ENCODE results near the gene HOMER2.
"Not testable (repeated sequence)": the region's sequence is repeated elsewhere in the genome, so short reads cannot be mapped to it uniquely, and the experiment has no call there.

HOMER2 gene

GRCh38 chr15:82969353-82969752, 16.8 kb upstream of the HOMER2 start:
- Histone ChIP-seq H3K27ac (no peak overlapping the region), H3K4me3 (no peak overlapping the region)

DNA sequence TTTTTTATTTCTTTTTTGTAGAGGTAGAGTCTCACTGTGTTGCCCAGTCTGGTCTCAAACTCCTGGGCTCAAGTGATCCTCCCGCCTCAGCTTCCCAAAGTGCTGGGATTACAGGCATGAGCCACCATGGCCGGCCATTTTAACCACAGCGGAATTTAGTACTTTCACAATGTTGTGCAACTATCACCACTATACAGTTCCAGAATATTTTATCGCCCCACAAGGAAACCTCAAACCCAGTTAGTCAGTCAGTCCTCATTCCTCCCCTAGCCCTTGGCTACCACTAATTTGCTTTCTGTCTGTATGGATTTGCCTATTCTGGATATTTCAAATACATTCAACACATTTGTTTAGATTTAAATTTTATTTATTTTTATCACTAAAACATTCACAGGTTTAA, 15.5 kb upstream of the HOMER2 start:
- no peak overlapping the region for H3K27ac ChIP-seq
- H3K4me3 ChIP-seq: no peak overlapping the region

DNA sequence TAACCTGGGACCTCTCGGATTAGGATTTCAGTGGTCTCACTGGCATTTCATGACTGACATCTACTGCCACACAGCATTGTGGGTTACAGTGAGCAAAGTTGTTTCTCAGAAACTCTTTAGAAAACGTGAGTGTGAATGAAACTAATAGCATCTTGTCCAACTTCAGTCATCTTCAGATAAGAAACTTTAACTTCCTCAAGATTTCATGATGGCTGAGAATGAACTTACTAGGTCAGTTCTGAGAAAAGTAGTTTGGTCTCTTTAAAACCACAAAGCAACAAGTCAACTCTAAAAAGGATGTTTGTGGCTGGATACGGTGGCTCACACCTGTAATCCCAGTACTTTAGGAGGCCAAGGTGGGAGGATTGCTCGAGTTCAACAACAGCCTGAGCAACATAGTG, 14.2 kb upstream of the HOMER2 start:
- Histone ChIP-seq H3K27ac (no peak overlapping the region), H3K4me3 (no peak overlapping the region)

DNA sequence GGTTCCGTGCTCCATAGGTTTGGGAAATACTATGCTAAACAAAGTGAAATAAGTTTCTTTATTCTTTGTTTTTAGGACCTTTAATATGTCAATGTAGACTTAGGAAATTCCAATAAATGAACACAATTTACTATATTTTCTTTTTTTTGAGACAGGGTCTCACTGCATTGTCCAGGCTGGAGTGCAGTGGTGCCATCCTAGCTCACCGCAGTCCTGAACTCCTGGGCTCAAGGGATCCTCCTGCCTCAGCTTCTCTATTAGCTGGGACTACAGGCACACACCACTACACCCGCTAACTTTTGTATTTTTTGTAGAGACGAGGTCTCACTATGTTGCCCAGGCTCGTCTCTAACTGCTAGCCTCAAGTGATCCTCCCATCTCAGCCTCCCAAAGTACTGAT, 12.4 kb upstream of the HOMER2 start:
- Histone ChIP-seq H3K27ac (no peak overlapping the region), H3K4me3 (no peak overlapping the region)

GRCh38 chr15:82963471-82964341, 11.2 kb upstream of the HOMER2 start:
- H3K4me3 ChIP-seq: no peak overlapping the region
- H3K27ac ChIP-seq: peak overlapping the region in 1 of 21 experiments; percentile 8

- H3K4me3 ChIP-seq: no peak overlapping the region
- H3K27ac ChIP-seq: no peak overlapping the region
Observed at GRCh38 chr15:82960766-82961165, 8.2 kb upstream of the HOMER2 start.

DNA sequence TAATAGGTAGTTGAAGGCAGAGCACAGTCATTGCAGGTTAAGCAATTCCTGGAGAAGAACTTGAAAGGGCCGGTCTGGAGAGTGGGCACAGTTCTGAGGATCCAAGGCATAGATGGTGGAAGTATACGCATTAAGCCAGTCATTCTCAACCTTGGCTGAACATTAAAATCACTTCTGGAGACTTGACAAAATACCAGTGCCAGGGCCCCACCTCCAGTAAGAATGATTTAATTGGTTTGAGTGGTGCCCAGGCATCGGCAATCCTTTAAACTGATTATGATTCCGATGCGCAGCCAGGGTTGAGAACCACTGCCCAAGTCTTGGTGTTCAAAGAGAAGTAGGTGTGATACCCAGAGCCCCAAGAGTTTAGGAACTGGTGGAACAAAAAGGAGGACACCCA, 6.9 kb upstream of the HOMER2 start:
- Histone ChIP-seq H3K4me3 (no peak overlapping the region), H3K27ac (peak overlapping the region in 1 of 21 experiments; percentile 16)

DNA sequence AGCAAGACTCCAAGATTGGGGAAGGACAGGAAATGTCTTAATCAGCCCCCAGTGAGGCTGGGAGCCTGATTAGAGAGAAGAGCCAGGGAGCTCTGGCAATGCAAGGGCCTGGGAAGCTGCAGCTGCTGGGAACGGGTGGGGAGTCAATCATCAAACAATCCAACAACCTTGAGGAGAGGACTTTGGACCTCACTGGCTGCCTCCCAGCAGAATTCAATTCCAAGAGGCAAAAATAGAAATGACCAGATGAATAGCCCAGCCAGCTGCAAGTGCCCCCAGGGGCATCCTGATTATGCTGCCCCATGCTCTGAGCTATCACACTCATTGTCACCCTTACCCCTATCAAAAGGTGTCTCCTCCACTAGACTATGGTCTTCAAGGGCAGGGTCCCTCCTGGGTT, 6.1 kb upstream of the HOMER2 start:
- H3K4me3 ChIP-seq: no peak overlapping the region
- no peak overlapping the region for H3K27ac ChIP-seq

GRCh38 chr15:82951472-82952157, 905 bp downstream of the HOMER2 start:
- H3K4me3 ChIP-seq: peak overlapping the region; percentile 35 to 66 (median 50)
- peak overlapping the region in 17 of 21 experiments; percentile 8 to 85 (median 64) for H3K27ac ChIP-seq

GRCh38 chr15:82950746-82951370, 1.7 kb downstream of the HOMER2 start:
- peak overlapping the region in 2 of 21 experiments; percentile 6 to 34 for H3K27ac ChIP-seq

GRCh38 chr15:82950295-82950694, 2.2 kb downstream of the HOMER2 start:
- Histone ChIP-seq H3K27ac (peak overlapping the region in 1 of 21 experiments; percentile 34), H3K4me3 (no peak overlapping the region)

More at GRCh38 chr15:82950746-82951370, 1.7 kb downstream of the HOMER2 start:
- H3K4me3 ChIP-seq: peak overlapping the region in 1 of 7 experiments; percentile 42

DNA sequence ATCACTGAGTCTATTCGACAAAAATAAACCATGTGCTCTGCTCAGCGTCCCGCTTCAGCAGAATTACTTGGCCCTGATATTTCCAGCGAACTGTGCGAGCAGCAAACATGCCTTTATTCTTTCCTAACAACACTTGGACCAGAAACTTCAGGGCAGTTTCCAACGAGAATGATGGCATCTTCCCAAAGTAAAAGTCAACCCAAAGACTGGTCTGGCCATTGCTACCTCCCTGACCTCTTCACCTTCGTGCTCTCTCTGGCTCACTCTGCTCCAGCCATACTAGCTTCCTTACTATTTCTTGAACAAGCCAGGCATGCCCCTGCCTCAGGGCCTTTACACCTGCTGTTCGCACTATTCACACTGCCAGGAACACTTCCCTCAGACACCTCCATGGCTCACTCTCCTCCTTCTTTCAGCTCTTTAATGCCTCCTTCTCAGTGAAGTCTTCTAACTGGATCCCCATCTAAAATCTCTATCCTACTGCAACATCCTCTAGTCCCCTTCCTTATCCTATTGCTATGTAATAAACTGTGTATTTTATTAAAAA, 6.3 kb downstream of the HOMER2 start:
- no peak overlapping the region for H3K4me3 ChIP-seq

GRCh38 chr15:82945326-82945725, 7.2 kb downstream of the HOMER2 start:
- H3K27ac ChIP-seq: no peak overlapping the region

More for the DNA sequence above, 6.3 kb downstream of the HOMER2 start:
- no peak overlapping the region for H3K27ac ChIP-seq

GRCh38 chr15:82944821-82945220, 7.7 kb downstream of the HOMER2 start:
- Histone ChIP-seq H3K4me3 (no peak overlapping the region), H3K27ac (no peak overlapping the region)

More at GRCh38 chr15:82945326-82945725, 7.2 kb downstream of the HOMER2 start:
- no peak overlapping the region for H3K4me3 ChIP-seq

DNA sequence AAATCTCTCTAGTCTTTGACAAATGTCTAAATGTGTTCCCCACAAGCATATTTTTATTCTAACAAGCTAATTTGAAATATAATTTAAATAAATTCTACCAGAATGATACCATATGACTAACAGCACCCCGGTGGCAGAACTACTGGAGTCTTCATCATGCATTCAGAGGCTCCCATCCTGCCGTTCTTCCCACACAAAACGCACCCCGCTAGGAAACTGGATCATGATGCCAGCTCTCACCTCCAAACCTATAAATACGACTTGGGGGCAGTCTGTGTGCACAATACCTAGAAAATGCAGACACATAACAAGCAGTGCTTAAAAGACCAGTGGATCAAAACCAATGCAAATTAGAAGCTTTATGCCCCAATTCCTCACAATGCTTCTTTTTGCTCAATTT, 8.5 kb downstream of the HOMER2 start:
- Histone ChIP-seq H3K4me3 (no peak overlapping the region), H3K27ac (no peak overlapping the region)

DNA sequence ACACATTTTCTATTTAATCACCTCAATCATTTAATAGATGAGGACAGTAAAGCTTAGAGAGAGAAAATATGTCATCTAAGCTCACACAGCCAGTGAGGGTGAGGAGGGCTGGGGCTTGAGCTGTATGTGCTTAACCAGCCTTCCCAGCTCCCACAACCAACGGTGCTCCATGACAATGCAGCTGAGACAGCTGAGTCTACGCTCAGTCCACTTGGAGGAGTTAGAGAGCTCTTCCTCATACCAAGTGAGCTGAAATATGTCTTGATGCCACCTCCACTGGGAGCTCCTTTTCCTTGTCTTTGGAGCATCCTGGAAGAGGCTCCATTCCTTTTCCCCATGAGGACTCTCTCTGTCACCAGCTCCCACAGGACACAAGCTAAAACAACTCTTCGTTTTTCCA, 9.3 kb downstream of the HOMER2 start:
- H3K27ac ChIP-seq: peak overlapping the region in 1 of 21 experiments; percentile 54
- H3K4me3 ChIP-seq: no peak overlapping the region

DNA sequence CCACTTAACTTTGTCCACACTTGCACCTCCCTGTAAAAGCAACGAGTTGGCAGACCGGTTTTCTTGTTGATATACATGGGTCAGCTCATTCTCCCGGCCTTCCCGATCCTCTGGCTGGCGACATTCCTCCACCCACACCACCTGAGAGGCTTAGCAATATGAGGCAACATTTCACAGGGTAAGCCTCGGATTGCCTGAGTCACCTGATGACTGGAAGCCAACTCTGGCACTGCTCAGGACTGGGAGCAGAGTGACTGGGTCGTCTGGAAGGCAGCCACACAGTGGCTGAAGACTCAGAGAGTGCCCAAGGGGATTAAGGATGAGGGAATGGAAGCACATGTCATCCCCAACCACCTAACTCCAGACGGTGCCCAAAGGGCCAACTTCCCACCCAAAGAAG, 9.8 kb downstream of the HOMER2 start:
- H3K27ac ChIP-seq: peak overlapping the region in 1 of 21 experiments; percentile 54

DNA sequence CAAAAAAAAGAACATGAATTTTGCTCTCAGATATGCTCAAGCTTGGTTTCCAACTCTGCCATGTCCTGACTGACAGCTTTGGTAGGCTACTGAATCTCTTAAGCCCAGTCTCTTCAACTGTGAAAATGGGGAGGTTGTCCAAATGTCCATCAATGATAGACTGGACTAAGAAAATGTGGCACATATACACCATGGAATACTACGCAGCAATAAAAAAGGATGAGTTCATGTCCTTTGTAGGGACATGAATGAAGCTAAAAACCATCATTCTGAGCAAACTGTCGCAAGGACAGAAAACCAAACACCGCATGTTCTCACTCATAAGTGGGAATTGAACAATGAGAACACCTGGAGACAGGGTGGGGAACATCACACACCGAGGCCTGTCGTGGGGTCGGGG, 12.8 kb downstream of the HOMER2 start:
- H3K27ac ChIP-seq, H3K4me3 ChIP-seq: not testable (repeated sequence)

More for the DNA sequence above, 9.8 kb downstream of the HOMER2 start:
- no peak overlapping the region for H3K4me3 ChIP-seq

- Histone ChIP-seq H3K27ac (peak overlapping the region in 5 of 21 experiments; percentile 21 to 54 (median 38)), H3K4me3 (no peak overlapping the region)
Observed at GRCh38 chr15:82937712-82938058, 14.8 kb downstream of the HOMER2 start.

Data from skin epidermis (tissue), 12 donors.